H1 (cell line): ENCODE results near the gene ATP1A1. TPM values are rescaled to one million over a fixed set of nuclear protein-coding genes. Genes with fewer than 3 reads are reported as not detected.

Experiments used
- CREB1 ChIP-seq: IDR thresholded peaks from 2 replicates; pipeline ENCODE4 v1.6.1; 2012; ENCODE audit warnings: inconsistent platforms
- KDM4A ChIP-seq: IDR thresholded peaks from one replicate; pipeline ENCODE4 v1.7.1; 2012; ENCODE audit warnings: low read depth, mild to moderate bottlenecking, moderate library complexity, low read length, inconsistent platforms; ENCODE audit not compliant: severe bottlenecking
- KDM5A ChIP-seq: fragments of 200-600 bp; IDR thresholded peaks from 2 replicates; pipeline ENCODE4 v1.7.1; 2012; ENCODE audit warnings: mild to moderate bottlenecking, low read length, inconsistent platforms, mixed read lengths
- MAFK ChIP-seq: IDR thresholded peaks from 2 replicates; pipeline ENCODE4 v1.6.1; 2012; ENCODE audit warnings: low read depth, mild to moderate bottlenecking, improper control_type of control experiment, low read length
- RBBP5 ChIP-seq: IDR thresholded peaks from 2 replicates; pipeline ENCODE4 v1.7.1; 2012; ENCODE audit warnings: low read depth, mild to moderate bottlenecking, inconsistent platforms, low read length, moderate library complexity, borderline replicate concordance
- SP1 ChIP-seq: IDR thresholded peaks from 2 replicates; pipeline ENCODE4 v1.6.1; 2011; ENCODE audit warnings: low read depth, low read length
- TBP ChIP-seq: IDR thresholded peaks from 2 replicates; pipeline ENCODE4 v1.6.1; 2011; ENCODE audit warnings: low read depth, low read length, improper control_type of control experiment
- polyA plus RNA-seq, 7 experiments: library from polyadenylated mRNA; depleted of rRNA in 3 of 7; stranded (reverse) in 5 of 7; unstranded in 2 of 7; fragments of >200 nt in 5 of 7; fragments of 200-250 nt in 2 of 7; gene quantifications; 1 replicate in 5 of 7; 2 replicates in 1 of 7; 4 replicates in 1 of 7; pipeline versions ENCODE4 v1.2.1 to v1.2.3, GENCODE V29; 2011 to 2013; ENCODE audit warnings: missing spikeins in 2 of 7, mixed read lengths in 2 of 7
- total RNA-seq: library from RNA; stranded (reverse); fragmentation: NEBNext Ultra II Directional; extraction: Animal tissue kit (Norgen Biotek cat#: 25700); gene quantifications from 2 replicates; pipeline ENCODE4 v1.2.1, GENCODE V29; 2021
- TF ChIP-seq, protein P1 (sequence below): fragments of 300-600 bp; sonication (generic); IDR thresholded peaks from 2 replicates; pipeline ENCODE4 v1.7.1; 2012; ENCODE audit warnings: low read length, moderate library complexity, mild to moderate bottlenecking, inconsistent platforms; ENCODE audit not compliant: insufficient replicate concordance
- TF ChIP-seq, protein P2 (sequence below): IDR thresholded peaks from 2 replicates; pipeline ENCODE4 v1.6.1; 2011; ENCODE audit warnings: low read length, improper control_type of control experiment

ATP1A1 gene
- total and polyA plus RNA-seq, 2 of the 8 experiments (the other 6 are each of a cell fraction or from before 2014, with no cell fraction given): 222 to 325 TPM

DNA sequence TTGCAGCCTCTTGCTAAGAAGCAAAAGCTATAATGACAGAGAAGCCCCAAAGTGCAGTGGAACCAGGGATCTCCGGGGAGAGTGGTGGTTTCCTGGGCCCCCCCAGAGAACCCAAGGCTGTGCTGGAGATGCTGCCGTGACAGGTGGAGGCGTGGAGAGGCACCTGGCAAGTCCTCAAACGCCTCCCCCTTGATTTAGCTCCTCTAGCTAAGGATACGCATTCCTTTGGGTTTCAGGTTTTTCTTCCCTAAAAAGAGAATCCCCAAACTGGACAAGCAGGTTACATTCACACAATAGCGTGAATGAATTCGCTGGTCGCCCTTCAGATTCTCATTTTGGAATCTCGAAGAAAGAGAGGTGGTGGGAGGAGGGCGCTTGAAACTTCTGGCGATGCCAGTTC is 853 bp upstream of the ATP1A1 start (continued):
- TF ChIP-seq, protein P1, sequence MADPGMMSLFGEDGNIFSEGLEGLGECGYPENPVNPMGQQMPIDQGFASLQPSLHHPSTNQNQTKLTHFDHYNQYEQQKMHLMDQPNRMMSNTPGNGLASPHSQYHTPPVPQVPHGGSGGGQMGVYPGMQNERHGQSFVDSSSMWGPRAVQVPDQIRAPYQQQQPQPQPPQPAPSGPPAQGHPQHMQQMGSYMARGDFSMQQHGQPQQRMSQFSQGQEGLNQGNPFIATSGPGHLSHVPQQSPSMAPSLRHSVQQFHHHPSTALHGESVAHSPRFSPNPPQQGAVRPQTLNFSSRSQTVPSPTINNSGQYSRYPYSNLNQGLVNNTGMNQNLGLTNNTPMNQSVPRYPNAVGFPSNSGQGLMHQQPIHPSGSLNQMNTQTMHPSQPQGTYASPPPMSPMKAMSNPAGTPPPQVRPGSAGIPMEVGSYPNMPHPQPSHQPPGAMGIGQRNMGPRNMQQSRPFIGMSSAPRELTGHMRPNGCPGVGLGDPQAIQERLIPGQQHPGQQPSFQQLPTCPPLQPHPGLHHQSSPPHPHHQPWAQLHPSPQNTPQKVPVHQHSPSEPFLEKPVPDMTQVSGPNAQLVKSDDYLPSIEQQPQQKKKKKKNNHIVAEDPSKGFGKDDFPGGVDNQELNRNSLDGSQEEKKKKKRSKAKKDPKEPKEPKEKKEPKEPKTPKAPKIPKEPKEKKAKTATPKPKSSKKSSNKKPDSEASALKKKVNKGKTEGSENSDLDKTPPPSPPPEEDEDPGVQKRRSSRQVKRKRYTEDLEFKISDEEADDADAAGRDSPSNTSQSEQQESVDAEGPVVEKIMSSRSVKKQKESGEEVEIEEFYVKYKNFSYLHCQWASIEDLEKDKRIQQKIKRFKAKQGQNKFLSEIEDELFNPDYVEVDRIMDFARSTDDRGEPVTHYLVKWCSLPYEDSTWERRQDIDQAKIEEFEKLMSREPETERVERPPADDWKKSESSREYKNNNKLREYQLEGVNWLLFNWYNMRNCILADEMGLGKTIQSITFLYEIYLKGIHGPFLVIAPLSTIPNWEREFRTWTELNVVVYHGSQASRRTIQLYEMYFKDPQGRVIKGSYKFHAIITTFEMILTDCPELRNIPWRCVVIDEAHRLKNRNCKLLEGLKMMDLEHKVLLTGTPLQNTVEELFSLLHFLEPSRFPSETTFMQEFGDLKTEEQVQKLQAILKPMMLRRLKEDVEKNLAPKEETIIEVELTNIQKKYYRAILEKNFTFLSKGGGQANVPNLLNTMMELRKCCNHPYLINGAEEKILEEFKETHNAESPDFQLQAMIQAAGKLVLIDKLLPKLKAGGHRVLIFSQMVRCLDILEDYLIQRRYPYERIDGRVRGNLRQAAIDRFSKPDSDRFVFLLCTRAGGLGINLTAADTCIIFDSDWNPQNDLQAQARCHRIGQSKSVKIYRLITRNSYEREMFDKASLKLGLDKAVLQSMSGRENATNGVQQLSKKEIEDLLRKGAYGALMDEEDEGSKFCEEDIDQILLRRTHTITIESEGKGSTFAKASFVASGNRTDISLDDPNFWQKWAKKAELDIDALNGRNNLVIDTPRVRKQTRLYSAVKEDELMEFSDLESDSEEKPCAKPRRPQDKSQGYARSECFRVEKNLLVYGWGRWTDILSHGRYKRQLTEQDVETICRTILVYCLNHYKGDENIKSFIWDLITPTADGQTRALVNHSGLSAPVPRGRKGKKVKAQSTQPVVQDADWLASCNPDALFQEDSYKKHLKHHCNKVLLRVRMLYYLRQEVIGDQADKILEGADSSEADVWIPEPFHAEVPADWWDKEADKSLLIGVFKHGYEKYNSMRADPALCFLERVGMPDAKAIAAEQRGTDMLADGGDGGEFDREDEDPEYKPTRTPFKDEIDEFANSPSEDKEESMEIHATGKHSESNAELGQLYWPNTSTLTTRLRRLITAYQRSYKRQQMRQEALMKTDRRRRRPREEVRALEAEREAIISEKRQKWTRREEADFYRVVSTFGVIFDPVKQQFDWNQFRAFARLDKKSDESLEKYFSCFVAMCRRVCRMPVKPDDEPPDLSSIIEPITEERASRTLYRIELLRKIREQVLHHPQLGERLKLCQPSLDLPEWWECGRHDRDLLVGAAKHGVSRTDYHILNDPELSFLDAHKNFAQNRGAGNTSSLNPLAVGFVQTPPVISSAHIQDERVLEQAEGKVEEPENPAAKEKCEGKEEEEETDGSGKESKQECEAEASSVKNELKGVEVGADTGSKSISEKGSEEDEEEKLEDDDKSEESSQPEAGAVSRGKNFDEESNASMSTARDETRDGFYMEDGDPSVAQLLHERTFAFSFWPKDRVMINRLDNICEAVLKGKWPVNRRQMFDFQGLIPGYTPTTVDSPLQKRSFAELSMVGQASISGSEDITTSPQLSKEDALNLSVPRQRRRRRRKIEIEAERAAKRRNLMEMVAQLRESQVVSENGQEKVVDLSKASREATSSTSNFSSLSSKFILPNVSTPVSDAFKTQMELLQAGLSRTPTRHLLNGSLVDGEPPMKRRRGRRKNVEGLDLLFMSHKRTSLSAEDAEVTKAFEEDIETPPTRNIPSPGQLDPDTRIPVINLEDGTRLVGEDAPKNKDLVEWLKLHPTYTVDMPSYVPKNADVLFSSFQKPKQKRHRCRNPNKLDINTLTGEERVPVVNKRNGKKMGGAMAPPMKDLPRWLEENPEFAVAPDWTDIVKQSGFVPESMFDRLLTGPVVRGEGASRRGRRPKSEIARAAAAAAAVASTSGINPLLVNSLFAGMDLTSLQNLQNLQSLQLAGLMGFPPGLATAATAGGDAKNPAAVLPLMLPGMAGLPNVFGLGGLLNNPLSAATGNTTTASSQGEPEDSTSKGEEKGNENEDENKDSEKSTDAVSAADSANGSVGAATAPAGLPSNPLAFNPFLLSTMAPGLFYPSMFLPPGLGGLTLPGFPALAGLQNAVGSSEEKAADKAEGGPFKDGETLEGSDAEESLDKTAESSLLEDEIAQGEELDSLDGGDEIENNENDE: no peak
- no peak for TF ChIP-seq CREB1
- no peak for TF ChIP-seq KDM4A
- TF ChIP-seq, protein P2, sequence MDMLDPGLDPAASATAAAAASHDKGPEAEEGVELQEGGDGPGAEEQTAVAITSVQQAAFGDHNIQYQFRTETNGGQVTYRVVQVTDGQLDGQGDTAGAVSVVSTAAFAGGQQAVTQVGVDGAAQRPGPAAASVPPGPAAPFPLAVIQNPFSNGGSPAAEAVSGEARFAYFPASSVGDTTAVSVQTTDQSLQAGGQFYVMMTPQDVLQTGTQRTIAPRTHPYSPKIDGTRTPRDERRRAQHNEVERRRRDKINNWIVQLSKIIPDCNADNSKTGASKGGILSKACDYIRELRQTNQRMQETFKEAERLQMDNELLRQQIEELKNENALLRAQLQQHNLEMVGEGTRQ: no peak
- no peak for TF ChIP-seq KDM5A
- TF ChIP-seq RBBP5: no peak
- no peak for TF ChIP-seq MAFK
- 0 out of 2 replicates have a peak, but pooled peaks have one; percentile 53 for TF ChIP-seq SP1
- no peak for TF ChIP-seq TBP
- TF ChIP-seq, all 59 proteins: peak for 2
